Hepatic stellate cell (primary cell): ENCODE measurements around the gene CCDC69.
A peak's percentile ranks its signal among the peaks of the same experiment; 100 is the strongest.
"Not testable (repeated sequence)": the region's sequence is repeated elsewhere in the genome, so short reads cannot be mapped to it uniquely, and the experiment has no call there.

ENCODE experiments used
- DNase-seq: peaks from one replicate; pipeline ENCODE4 v3.0.0; 2011; ENCODE audit warnings: low spot score

Gene CCDC69

DNA sequence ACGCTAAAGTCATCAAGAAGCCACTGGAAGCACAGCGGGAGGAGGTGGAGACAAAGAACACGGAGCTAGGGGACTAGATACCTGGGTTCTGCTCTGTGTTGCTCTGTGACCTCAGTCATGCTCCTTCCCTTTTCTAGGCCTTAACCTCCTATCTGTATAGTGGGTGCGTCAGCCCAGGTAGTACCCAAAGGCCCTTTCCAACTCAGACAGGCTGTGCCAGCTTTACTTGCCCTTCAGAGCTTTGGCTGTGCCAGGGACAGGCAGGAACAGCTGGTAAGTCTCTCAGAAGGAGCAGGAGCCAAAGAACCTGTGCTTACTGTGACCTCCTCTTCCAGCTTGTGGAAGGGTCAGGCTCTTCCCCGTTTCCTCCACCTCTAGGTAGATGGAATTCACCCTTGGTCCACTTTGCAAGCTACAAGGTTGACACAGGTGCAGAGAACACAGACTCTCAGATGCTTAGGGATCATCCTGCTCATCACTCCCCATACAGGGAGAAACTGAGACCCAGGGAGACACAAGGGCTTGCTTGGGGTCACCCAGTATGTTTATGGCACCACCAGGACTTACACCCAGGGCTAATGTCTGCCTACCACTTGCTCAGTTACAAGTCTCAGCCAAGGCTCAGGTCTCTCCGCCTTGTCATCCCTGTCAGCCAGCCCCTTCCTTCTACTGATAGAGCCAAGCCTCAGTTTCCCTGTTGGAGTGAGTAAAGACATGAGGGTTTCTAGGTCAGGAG lies 1.7 kb downstream of the CCDC69 start:
- no peak for DNase-seq

DNA sequence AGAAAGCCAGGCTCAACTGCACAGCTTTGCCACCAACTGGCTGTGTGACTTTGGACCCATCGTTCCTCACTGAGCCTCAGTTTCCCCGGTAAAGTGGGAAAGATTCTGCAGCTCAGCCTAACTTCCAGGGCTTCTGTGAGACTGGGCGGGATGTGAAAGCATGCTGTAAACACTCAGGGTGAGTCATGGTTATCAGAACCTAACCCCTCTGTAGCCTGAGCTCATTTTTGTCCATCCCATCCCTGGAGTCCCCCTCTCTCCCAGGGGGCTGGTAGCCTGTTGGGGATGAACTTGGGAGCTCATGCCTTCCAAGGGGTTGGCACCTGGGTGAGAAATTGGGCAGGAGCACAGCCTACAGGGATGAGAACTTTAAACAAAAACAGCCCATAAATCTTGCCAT lies 2.3 kb downstream of the CCDC69 start:
- DNase-seq = peak; percentile 55

DNA sequence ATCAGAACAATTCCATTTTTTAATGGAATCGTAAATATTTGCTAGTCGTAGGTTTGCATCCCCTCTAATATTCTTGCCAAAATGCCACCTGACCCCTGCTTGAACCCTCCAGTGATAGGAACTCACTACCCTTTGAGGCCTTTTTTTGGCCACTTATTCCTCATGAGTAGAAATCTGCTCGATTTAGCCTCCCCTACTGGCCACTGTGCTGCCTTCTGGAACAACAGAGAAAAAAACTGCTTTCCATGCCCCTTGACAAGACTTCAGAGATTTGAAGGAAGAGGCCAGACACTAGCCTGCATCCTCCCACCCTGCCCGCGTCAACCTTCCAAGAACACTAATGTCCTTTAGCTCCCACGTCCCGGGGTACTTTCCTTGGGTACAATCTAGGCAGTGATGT lies 4.1 kb downstream of the CCDC69 start:
- no peak for DNase-seq

DNA sequence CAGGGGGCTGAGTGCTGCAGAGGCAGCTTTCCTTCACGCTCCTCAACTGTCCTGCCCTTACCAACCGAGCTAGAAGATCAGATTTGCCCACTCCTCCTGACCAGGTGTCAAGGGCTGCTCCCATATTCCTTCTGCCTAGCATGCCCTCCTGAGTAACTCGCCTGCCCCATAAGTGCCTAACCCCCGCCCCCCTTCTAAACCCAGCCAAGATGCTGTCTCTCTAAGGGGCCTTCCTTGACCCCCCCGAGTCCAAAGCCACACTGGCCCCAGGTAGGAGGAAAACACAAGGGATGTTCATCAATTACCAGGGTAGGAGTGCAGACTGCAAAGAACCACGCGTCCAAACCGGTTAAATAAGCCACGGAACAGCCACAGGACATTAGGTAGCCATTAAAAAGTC lies 4.8 kb downstream of the CCDC69 start:
- no peak for DNase-seq

DNA sequence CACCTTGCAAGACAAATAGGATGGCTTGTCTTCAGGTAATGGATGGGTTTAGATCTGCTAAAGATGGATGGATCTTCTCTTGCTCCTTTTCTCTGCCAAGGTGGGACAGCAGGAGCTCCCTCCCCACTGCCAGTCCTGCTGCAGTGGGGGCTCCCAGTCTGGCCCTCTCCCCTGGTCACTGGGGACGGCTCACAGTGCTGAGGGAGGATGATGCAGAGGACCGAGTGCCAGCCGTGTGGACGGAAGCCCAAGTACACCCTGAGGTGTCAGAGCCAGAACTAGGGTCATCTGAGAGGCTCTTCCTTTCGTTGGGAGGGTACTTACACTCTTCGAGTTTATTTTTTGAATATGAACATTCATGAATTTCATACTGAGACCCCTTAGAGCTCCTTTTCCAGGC lies 5.7 kb downstream of the CCDC69 start:
- DNase-seq = no peak

DNA sequence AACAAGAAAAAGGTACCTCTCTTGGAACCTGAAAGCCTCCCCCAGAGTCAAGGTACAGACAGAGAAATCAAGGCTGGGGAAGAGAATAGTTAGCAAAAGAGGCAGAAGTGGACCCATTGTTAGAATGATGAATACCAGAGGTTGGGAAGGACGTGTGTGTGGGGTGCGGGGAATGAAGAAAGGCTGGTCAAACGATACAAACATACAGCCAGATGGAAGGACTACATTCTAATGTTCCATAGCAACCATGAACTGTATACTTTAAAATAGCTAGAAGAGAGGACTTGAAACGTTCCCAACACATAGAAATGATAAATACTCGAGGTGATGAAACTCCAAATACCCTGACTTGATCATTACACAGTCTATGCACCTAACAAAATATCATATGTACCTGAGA lies 7.1 kb downstream of the CCDC69 start:
- no peak for DNase-seq

DNA sequence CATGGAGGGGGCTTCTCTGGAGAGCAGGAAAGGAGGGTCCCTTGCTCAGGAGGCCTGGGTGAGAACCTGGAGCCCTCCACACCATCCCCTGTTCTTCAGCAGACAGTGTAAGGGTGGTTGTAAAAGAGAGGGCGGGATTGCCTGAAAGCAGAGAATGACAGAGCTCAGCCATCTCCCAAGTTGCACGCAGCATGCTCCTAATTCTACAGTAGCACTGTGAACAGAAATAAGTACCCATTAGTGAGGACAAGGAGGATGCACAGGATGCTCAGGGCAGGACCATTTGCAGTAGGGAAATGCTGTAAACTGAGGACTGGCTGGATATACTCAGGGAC lies 8.4 kb downstream of the CCDC69 start:
- DNase-seq = no peak

DNA sequence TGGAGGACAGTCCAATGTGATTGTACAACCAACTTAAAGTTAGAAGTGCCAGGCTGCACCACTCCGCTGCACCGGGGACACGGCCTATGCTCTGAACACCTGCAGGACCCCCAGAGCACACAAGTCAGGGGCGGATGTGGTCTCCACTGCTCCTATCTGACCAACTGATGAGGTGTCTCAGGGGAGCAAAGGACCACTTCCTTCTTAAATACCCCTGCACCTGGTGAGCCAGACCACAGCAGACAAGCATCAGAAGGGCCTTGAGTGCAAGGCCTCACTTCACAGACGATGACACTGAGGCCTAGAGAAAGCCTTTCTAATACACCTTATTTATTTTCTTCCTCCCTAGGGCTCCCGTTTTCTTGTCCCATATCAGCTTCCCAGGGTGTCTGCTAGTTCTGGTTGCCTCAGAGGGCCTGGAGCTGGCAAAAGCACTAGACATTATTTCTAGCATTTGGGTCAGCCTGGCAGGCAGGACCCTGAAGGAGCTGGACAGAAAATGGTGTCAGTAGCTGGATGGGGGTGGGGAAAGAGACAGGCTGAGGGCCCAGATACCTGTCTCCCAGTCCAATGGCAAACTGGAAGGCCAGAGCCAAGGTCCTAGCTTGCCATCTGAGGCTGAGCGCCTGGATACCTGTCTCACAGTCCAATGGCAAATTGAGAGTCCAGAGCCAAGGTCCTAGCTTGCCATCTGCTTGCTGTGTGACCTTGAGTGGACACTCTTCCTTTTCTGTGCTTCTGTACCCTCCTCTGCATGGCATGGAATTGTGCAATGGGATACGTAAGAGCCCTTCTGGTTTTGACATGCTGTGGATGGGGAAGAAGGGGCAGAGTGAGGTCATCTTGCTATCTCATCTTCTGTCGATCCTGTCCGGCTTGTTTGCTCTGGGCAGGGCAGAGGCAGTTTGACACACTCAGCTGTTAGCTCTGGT lies 9.0 kb downstream of the CCDC69 start:
- no peak for DNase-seq

DNA sequence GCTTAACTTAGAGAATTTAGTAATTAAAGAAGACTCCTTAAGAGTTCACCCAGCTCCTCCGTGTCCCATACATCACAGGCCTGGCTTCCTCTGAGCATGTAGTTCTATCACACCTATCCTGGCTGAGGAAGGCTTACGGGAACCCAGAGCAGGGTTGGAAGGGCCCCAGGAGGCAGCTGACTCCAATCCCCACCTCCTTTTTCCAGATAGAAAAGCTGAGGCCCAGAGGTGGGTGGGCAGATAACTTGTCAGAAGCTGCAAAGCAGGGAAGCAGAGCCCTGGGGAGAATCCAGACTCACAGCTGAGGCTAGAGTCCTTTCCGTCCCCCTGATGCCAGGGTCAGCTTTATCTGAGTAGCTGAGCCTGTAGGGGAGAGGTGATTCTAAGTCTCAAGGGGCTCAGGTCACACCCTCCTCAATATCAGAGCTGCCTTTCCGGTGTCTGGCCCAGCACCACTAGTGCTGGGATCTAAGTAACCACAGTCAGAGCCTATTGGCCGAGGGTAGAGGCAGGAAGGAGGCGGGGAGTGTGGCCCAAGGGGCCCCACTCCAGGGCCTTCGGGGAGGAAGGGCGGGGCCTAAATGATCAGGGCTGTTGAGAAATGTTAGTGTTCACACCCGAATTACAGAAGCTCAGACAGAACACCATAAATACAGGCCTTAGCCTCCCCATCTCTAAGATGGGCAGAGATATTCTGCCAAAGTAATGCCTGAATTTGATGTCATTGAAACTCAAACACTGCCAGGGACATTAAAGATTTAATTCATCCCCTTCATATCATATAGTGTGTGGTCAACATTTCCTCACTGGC lies 9.9 kb downstream of the CCDC69 start:
- no peak for DNase-seq

DNA sequence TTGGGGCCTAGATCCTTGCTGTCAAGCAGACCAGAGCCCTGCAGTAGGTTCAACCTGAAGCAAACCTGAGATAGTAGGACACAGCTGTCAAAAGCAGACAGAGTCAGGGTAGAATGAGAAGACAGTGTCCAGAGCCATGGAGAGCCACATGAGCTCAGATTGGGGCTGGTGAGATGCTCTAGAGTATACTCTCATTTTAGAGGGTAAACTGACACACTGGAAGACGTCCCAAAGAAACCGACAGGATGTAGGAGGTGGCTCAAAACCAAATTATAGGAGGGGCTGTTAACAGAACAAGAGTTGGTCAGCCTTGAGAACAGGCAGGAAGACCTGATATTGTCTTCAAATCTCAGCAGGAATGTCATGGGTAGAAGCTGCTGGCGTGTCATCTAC lies 11.5 kb downstream of the CCDC69 start:
- no peak for DNase-seq

DNA sequence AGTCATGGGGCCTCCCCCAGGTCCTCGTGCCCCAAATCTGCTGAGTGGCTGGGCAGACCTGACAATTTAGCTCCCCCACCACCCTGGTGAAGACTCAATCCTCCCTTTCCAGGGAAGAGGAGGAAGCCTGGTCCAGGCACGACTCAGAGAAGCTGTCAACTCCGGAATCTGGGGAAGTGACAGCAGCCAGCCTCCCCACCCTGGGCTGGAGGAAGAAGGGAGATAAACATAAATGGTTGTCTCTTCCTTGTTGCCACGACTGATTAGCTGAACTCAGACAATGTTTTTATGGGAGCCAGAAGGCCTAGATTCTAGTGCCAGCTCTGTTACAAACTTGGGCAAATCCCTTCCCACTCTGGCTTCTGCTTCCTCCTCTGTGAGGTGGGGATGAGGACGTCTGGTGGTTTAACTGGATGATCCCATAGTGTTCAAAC lies 15.4 kb downstream of the CCDC69 start:
- no peak for DNase-seq

DNA sequence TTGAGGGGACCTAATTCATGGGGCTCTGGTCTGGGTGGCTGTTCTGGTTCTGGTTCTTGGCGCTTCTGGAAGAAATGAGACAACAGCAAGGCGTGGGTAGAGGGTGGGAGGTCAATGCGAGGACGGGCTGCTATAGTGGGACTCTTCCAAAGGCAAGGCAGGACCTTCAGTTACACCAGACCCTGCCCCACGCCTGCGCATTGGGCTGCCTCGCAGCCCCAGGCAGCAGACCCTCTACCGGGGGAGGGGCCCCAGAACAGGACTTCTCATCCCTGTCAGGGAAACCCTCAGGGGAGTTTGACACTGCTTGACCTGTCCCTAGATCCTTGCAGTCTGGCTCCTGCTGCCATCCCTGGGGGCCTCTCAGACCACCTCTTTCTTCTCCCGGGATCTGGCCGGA lies 18.5 kb downstream of the CCDC69 start:
- no peak for DNase-seq

DNA sequence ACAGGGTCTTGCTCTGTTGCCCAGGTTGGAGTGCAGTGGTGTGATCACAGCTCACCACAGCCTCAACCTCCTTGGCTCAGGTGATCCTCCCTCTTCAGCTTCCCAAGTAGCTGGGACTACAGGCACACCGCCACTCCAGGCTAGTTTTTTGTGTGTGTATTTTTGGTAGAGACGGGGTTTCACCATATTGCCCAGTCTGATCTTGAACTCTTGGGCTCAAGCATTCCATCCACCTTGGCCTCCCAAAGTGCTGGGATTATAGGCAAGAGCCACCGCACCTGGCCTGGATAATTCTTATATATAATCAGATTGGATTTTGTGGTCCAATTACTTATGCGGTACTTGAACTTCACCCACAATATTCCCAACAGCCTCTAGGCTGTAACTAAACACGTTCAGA lies 19.8 kb downstream of the CCDC69 start:
- DNase-seq = no peak

DNA sequence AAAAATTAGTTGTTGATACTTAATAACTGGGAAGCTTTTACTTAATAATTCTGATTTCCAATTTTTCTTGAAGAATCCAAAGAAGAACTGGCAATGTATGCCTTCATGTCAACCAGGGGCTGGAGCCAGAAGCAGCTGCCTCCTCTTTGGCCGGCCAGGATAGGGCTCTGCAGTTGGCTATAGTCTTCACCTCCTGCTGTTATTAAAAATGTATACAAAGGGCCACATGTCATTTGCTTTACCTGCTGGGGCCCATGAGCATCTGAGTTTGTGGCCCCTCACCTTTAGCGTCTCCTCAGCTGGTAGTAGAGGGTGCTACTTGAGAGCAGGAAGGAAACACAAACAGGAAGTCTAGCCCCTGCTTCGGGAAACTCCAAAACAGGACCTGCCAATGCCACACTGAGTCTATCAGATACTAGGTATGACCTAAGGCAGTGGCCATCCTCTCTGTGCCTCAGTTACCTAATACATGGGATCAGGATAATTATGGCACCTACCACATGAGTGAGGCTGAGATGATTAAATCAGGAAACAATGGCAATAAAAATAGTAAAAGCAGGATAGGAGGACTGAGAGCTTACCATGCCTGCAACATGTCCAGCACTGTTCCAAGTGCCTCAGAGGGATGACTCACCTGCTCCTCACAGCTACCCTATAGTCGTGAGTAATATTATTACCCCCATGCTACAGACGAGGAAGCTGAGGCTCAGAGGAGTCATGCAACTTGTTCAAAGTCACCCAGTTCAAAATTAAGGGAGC lies 21.3 kb downstream of the CCDC69 start:
- peak; percentile 53 for DNase-seq

DNA sequence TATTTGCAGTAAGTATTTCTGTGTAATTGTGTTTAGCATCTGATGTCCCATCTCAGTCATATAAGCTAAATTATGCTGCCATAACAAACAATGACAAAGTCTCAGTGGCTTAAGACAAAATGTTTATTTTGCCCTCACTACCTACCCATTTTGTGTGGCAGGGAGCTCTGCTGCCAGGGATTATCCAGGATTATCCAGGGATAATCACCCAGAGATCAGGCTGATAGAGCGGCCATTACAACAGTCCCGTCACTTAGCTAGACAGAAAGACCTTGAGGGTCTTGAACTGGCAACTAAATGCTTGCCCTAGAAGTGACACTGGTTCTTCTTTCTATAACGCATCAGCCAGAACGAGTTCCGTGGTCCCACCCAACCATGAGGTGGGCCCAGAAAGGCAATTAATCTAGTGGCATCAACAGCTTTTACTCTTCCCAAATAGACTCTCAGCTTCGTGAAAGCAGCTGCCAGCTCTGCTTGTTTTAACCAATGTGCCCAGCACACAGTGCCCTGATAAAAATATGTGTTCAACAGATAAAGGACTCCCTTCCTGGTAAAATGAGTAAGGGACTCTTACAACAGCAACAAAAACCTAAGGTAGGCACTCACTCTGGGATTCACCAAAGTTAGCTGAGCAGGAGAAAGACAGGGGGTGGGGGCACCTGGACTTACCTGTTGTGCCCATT lies 22.8 kb downstream of the CCDC69 start:
- no peak for DNase-seq

DNA sequence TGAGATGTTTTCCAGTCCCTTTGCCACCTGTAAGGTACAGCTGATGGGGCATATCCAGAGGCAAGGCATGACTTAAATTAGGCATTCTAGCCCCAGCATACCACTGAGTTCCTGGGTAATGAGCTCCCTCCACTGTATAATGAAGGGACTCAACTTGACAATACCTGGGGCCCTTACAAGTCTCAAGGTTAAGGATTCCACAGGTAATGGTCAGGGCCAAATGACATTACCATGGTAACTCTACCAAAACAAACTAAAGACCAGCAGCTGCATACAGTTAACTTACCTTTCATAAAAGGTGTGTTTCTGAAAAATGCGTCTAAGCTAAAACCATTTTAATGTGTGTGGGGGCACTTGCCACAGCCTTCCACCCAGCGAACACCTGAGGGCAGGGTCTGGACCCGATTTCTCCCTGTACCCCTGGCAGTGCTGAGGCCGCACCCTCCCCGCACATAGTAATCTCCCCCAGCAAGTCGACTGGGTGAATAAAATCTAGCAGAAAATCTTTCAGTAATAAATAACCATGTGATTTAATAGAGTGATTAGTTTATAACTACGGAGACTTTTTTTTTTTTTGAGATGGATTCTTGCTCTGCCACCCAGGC lies 24.2 kb downstream of the CCDC69 start:
- no peak for DNase-seq

DNA sequence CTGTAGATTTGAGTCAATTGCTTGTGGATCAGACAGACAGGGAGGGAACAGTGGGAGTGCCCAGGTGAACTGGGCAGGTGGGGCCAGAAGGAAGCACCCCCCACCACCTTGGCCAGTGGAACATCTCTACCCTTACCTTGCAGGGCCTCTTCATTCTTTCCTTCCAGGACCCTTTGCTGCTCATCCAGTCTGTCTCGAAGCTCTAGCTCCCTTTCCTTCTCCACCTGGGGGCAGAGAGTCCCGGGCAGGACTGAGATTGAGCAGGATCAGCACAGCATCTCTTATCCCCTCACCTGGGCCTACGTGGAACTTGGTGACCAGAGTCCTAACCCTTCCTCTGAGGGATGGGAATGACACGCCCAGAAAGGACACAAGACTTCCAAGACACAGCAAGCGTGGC lies 25.0 kb downstream of the CCDC69 start:
- no peak for DNase-seq

DNA sequence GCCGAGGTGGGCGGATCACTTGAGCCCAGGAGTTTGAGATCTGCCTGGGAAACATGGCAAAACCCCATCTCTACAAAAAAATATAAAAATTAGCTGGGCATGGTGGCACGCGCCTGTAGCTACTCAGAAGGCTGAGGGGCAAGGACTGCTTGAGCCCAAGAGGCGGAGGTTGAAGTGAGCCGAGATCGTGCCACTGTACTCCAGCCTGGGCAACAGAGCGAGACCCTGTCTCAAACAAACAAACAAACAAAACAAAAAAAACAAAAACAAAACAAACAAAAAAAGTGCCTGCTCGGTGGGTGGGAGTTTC lies 26.6 kb downstream of the CCDC69 start:
- DNase-seq = not testable (repeated sequence)

DNA sequence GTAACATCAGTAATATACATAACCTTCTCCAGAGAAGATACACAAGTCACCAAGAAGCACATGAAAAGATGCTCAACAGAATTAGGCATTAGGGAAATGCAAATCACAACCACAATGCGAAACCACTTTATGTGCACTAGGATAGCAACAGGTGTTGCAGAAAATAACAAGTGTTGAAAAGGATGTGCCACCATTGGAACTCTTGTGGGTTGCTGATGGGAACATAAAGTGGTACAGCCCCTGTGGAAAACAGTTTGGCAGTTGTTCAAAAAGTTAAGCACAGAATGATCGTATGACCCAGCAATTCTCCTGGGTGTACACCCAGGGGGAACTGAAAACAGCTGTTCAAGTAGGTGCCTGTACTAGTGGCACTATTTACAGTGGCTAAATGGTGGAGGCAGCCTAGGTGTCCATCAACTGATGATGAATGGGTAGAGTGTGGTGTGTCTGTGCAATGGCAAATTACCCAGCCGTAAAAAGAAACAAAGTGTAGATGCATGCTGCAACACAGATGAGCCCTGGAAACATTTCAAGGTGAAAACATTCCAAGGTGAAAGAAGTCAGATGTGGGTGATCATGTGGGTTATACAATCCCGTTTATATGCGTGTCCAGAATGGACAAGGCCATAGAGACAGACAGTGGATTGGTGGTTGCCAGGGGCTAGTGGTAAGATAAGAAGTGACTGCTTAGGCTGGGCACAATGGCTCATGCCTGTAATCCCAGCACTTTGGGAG lies 27.2 kb downstream of the CCDC69 start:
- DNase-seq = no peak

DNA sequence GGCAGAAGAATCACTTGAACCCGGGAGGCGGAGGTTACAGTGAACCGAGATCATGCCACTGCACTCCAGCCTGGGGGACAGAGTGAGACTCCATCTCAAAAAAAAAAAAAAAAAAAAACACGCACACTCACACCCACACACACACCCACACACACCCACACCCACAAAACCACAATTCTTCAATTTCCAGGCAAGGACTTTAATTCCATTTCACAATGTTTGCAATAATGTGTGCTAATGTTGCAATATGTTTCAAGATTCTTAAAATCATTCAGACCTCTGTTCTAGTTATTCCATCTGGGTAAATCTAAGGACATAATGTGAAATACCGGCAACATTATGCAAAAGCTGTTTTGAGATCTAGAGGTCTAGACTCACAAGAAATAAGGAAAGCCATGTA lies 28.3 kb downstream of the CCDC69 start:
- DNase-seq = no peak
